Choroid plexus epithelial cell (primary cell): ENCODE measurements around the gene NOX1.
"Not testable (repeated sequence)": the region's sequence is repeated elsewhere in the genome, so short reads cannot be mapped to it uniquely, and the experiment has no call there.

Experiments used
- DNase-seq: peaks from one replicate; pipeline ENCODE4 v3.0.0-alpha.2; 2010; ENCODE audit warnings: low read depth
- H3K4me3 ChIP-seq: 2 replicates; pipeline ENCODE4 v1.5.1; 2011; ENCODE audit warnings: low read depth, mild to moderate bottlenecking, control low read depth, low read length, moderate library complexity
- CTCF ChIP-seq: conservative IDR thresholded peaks from 2 replicates; pipeline ENCODE4 v1.5.1; 2011; ENCODE audit warnings: low read depth, mild to moderate bottlenecking, control low read depth, inconsistent platforms, low read length, moderate library complexity

The NOX1 gene

GRCh38 chrX:100798484-100799214 lies 75.5 kb downstream of the NOX1 start:
- DNase-seq: no peak
- TF ChIP-seq CTCF: no peak
- no peak overlapping the region for H3K4me3 ChIP-seq

GRCh38 chrX:100797359-100797758 lies 76.8 kb downstream of the NOX1 start:
- DNase-seq: no peak
- no peak overlapping the region for H3K4me3 ChIP-seq

GRCh38 chrX:100796371-100796770 lies 77.8 kb downstream of the NOX1 start:
- DNase-seq, H3K4me3 ChIP-seq: not testable (repeated sequence)

More at GRCh38 chrX:100797359-100797758, 76.8 kb downstream of the NOX1 start:
- no peak for TF ChIP-seq CTCF
